Endothelial cell of umbilical vein (primary cell): ENCODE data around the gene CEP164. TPM values are rescaled to one million over a fixed set of nuclear protein-coding genes. Genes with fewer than 3 reads are reported as not detected.

ENCODE experiments used
- BruUV-seq: library from RNA; stranded (reverse); fragments of 400-500 nt; replicated peaks from 2 replicates; lab custom pipeline; 2021; lab: Mats Ljungman, UMichigan
- CTCF ChIA-PET: fragments of 300-600, 350-600 bp; sonication (Branson Sonifier 250); formaldehyde crosslinking; loops from one replicate; lab custom pipeline; 2021; ENCODE audit warnings: antibody characterized with exemption, inconsistent platforms; lab: Charles Lee
- POLR2A ChIA-PET: fragments of 300-600, 350-600 bp; sonication (Branson Sonifier 250); formaldehyde crosslinking; loops from one replicate; lab custom pipeline; 2021; ENCODE audit warnings: antibody characterized with exemption, inconsistent platforms; lab: Charles Lee
- DNase-seq: peaks from one replicate; pipeline ENCODE4 v3.0.0-alpha.2; 2011; ENCODE audit warnings: low read depth, low spot score
- FAIRE-seq: peaks from 2 replicates; lab custom pipeline; 2011; peaks lifted over from hg19 to GRCh38; lab: Jason Lieb, UNC
- H2AFZ ChIP-seq: 2 replicates; pipeline ENCODE4 v1.6.0; 2012; ENCODE audit warnings: low read depth, low read length, control low read depth, inconsistent platforms
- H3K27ac ChIP-seq: 2 replicates; pipeline ENCODE4 v1.5.1; 2011; ENCODE audit warnings: low read depth, mild to moderate bottlenecking, control low read depth, low read length, moderate library complexity; ENCODE audit not compliant: insufficient read depth
- H3K27me3 ChIP-seq, 2 experiments: 2 replicates each; pipeline versions ENCODE4 v1.6.0 to v1.6.1; 2011; ENCODE audit warnings: low read length in 2 of 2, mixed read lengths in 1 of 2; ENCODE audit not compliant: control insufficient read depth in 2 of 2, insufficient read depth in 2 of 2
- H3K36me3 ChIP-seq, 2 experiments: 2 replicates in 1 of 2; 3 replicates in 1 of 2; pipeline ENCODE4 v1.5.1; 2011; ENCODE audit warnings: low read length in 2 of 2, mild to moderate bottlenecking in 1 of 2, moderate library complexity in 1 of 2; ENCODE audit not compliant: control insufficient read depth in 2 of 2, insufficient read depth in 2 of 2; ENCODE audit errors: extremely low read depth in 1 of 2
- H3K4me1 ChIP-seq: 3 replicates; pipeline ENCODE4 v1.5.1; 2011; ENCODE audit warnings: mild to moderate bottlenecking, low read length; ENCODE audit not compliant: control insufficient read depth, insufficient read depth; ENCODE audit errors: extremely low read depth
- H3K4me2 ChIP-seq: 2 replicates; pipeline ENCODE4 v1.6.1; 2011; ENCODE audit warnings: low read length, control low read depth, mixed read lengths; ENCODE audit not compliant: insufficient read depth
- H3K4me3 ChIP-seq, 3 experiments: fragments of 200-600 bp in 1 of 3; sonication (generic), shearing (Covaris generic) in 1 of 3; replicated peaks in 1 of 3; 2 replicates each; pipeline ENCODE4 v1.5.1; 2011 to 2016; ENCODE audit warnings: control low read depth in 3 of 3, low read length in 3 of 3, mild to moderate bottlenecking in 2 of 3, inconsistent platforms in 1 of 3, low read depth in 1 of 3, moderate library complexity in 1 of 3; ENCODE audit not compliant: insufficient read depth in 1 of 3
- H3K79me2 ChIP-seq: 2 replicates; pipeline ENCODE4 v1.6.0; 2012; ENCODE audit warnings: low read length, inconsistent platforms; ENCODE audit not compliant: control insufficient read depth, insufficient read depth
- H3K9ac ChIP-seq: replicated peaks from 2 replicates; pipeline ENCODE3; 2011; ENCODE audit warnings: low read length, control low read depth; ENCODE audit not compliant: insufficient read depth; ENCODE audit errors: extremely low read depth
- H3K9me1 ChIP-seq: replicated peaks from 3 replicates; pipeline ENCODE4 v1.6.0; 2011; ENCODE audit warnings: mild to moderate bottlenecking, low read length; ENCODE audit not compliant: control insufficient read depth, insufficient read depth; ENCODE audit errors: extremely low read depth
- H3K9me3 ChIP-seq: replicated peaks from 2 replicates; pipeline ENCODE4 v1.5.1; 2012; ENCODE audit warnings: low read length, inconsistent platforms; ENCODE audit not compliant: control insufficient read depth, insufficient read depth
- H4K20me1 ChIP-seq: replicated peaks from 2 replicates; pipeline ENCODE3; 2011; ENCODE audit warnings: mild to moderate bottlenecking, low read length; ENCODE audit not compliant: control insufficient read depth, insufficient read depth; ENCODE audit errors: extremely low read depth
- EZH2 ChIP-seq: IDR thresholded peaks from 2 replicates; pipeline ENCODE4 v1.6.1; 2012; ENCODE audit warnings: borderline replicate concordance, low read depth, mild to moderate bottlenecking, moderate library complexity, low read length, inconsistent platforms; ENCODE audit not compliant: severe bottlenecking
- FOS ChIP-seq: IDR thresholded peaks from 2 replicates; pipeline ENCODE4 v1.6.1; 2011; ENCODE audit warnings: mild to moderate bottlenecking, low read length, moderate library complexity, borderline replicate concordance; ENCODE audit not compliant: insufficient read depth
- GATA2 ChIP-seq: IDR thresholded peaks from 2 replicates; pipeline ENCODE4 v1.7.0; 2011; ENCODE audit warnings: low read depth, mild to moderate bottlenecking, moderate library complexity, mixed read lengths, low read length; ENCODE audit not compliant: insufficient read length, insufficient read depth
- JUN ChIP-seq: IDR thresholded peaks from 2 replicates; pipeline ENCODE4 v1.6.1; 2011; ENCODE audit warnings: borderline replicate concordance, low read depth; ENCODE audit not compliant: insufficient read length, insufficient read depth
- MAX ChIP-seq: IDR thresholded peaks from 2 replicates; pipeline ENCODE4 v1.6.1; 2011; ENCODE audit not compliant: insufficient read depth, insufficient read length
- MYC ChIP-seq: IDR thresholded peaks from one replicate; pipeline ENCODE4 v1.6.1; 2011; ENCODE audit warnings: mild to moderate bottlenecking, low read depth, low read length
- POLR2A ChIP-seq: IDR thresholded peaks from 2 replicates; pipeline ENCODE4 v1.6.1; 2012; ENCODE audit warnings: low read depth, mild to moderate bottlenecking, control low read depth, low read length
- POLR2AphosphoS5 ChIP-seq: IDR thresholded peaks from 2 replicates; pipeline ENCODE4 v1.6.1; 2012; ENCODE audit warnings: low read depth, mild to moderate bottlenecking, control low read depth, low read length, moderate library complexity; ENCODE audit not compliant: insufficient read depth
- dilution Hi-C: fragments of 300-500 bp; cut with MboI; formaldehyde crosslinking; loops from one replicate; pipeline ENCODE4 v1.15.0; 2019; ENCODE audit warnings: low sequenced_read_pairs; ENCODE audit not compliant: extremely low pct_ligation_motif_present
- intact Hi-C: fragments of 100-400 bp; cut with micrococcal nuclease; formaldehyde crosslinking; loops from one replicate; pipeline ENCODE4 v1.10.0; 2022
- polyA plus RNA-seq, 4 experiments: library from polyadenylated mRNA; depleted of rRNA in 3 of 4; stranded (reverse) in 3 of 4; unstranded in 1 of 4; fragments of >200 nt; gene quantifications; 2 replicates each; pipeline versions ENCODE4 v1.2.1 to v1.2.3, GENCODE V29; 2011 to 2012; ENCODE audit warnings: missing spikeins in 1 of 4
- total RNA-seq: library from RNA; stranded (reverse); gene quantifications from 2 replicates; pipeline ENCODE4 v1.2.3, GENCODE V29; 2021
- TF ChIP-seq, protein P1 (sequence below), 2 donors: IDR thresholded peaks; 1 replicate in 1 of 2; 2 replicates in 1 of 2; pipeline ENCODE4 v1.5.1; 2011; ENCODE audit warnings: low read length in 2 of 2, mild to moderate bottlenecking in 2 of 2, moderate library complexity in 2 of 2, control low read depth in 1 of 2, inconsistent platforms in 1 of 2, low read depth in 1 of 2; ENCODE audit not compliant: insufficient read depth in 1 of 2; ENCODE audit errors: extremely low read depth in 1 of 2

The CEP164 gene
- total and polyA plus RNA-seq, 2 donors (not counting 3 experiments of a cell fraction or from before 2014, with no cell fraction given), result 22.7 to 48.4 TPM

DNA sequence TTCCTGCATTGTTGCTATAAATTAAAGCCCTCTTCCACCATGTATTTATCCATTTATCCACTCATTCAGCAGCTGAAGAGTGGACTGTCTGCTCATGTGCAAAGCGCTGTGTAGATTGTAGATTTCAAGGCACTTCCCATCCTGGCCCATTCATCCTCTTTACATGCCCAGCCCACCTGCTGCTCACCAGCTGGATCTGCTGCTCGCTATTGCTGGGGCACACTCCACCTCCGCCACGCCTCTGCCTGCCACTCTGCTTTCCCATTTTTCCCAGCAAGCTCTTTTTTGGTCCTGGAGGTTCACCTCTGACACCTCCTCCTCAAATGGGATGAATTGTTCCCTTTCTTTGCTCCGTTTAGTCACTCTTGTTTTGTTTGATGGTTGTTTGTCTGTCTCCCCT lies 48.3 kb downstream of the CEP164 start:
- peaks cover 19% of the 10 kb centered on the region for H3K4me1 ChIP-seq
- no peaks in the 10 kb centered on the region for H4K20me1 ChIP-seq
- H3K36me3 ChIP-seq, result peaks cover 7 to 31% of the 10 kb centered on the region in 2 experiments
- BruUV-seq, result no TSS peak
- DNase-seq (no peak), FAIRE-seq (no peak)
- H3K9me3 ChIP-seq, result no peaks in the 10 kb centered on the region
- dilution Hi-C loops, result no loop called here
- TF ChIP-seq GATA2, result no peak
- TF ChIP-seq FOS, result no peak
- no peak for TF ChIP-seq EZH2
- TF ChIP-seq, protein P1, sequence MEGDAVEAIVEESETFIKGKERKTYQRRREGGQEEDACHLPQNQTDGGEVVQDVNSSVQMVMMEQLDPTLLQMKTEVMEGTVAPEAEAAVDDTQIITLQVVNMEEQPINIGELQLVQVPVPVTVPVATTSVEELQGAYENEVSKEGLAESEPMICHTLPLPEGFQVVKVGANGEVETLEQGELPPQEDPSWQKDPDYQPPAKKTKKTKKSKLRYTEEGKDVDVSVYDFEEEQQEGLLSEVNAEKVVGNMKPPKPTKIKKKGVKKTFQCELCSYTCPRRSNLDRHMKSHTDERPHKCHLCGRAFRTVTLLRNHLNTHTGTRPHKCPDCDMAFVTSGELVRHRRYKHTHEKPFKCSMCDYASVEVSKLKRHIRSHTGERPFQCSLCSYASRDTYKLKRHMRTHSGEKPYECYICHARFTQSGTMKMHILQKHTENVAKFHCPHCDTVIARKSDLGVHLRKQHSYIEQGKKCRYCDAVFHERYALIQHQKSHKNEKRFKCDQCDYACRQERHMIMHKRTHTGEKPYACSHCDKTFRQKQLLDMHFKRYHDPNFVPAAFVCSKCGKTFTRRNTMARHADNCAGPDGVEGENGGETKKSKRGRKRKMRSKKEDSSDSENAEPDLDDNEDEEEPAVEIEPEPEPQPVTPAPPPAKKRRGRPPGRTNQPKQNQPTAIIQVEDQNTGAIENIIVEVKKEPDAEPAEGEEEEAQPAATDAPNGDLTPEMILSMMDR (IDR thresholded peaks at IDR 0.05; ENCODE audit: extremely low read depth in 1 of 2, insufficient read depth in 1 of 2, low read depth in 1 of 2, low read length in 2 of 2), result no peak
- no peak for TF ChIP-seq MAX
- TF ChIP-seq JUN, result no peak
- TF ChIP-seq MYC, result no peak
- TF ChIP-seq POLR2AphosphoS5, result no peak
- TF ChIP-seq POLR2A, result no peak
- H3K9me1 ChIP-seq, result no peaks in the 10 kb centered on the region
- H3K27me3 ChIP-seq, result no peaks in the 10 kb centered on the region
- no peak overlapping the region for H3K4me3 ChIP-seq
- no peak overlapping the region for H3K27ac ChIP-seq
- ChIA-PET CTCF (no interaction called here), POLR2A (no interaction called here)
- no peak overlapping the region for H3K4me2 ChIP-seq
- H2AFZ ChIP-seq, result no peak overlapping the region
- no peak overlapping the region for H3K9ac ChIP-seq
- no peaks in the 10 kb centered on the region for H3K79me2 ChIP-seq
- intact Hi-C loops, result no loop called here
